Suprapubic skin (tissue), 4 donors: Measurements from ENCODE around the gene PGAP3. TPM values are rescaled to one million over a fixed set of nuclear protein-coding genes. Genes with fewer than 3 reads are reported as not detected.
A peak's percentile ranks its signal among the peaks of the same experiment; 100 is the strongest.

Experiments used
- DNase-seq, 2 donors: peaks; one replicate each; pipeline ENCODE4 v3.0.0-alpha.2; 2019; ENCODE audit warnings: low spot score in 2 of 2
- H3K27ac ChIP-seq: fragments of 200-600 bp; sonication (generic); one replicate; pipeline ENCODE4 v1.5.1; 2019
- H3K27me3 ChIP-seq: fragments of 200-600 bp; sonication (generic); one replicate; pipeline ENCODE4 v1.5.1; 2019
- H3K36me3 ChIP-seq: fragments of 200-600 bp; sonication (generic); one replicate; pipeline ENCODE4 v1.5.1; 2019
- H3K4me1 ChIP-seq: fragments of 200-600 bp; sonication (generic); one replicate; pipeline ENCODE4 v1.5.1; 2019
- H3K4me3 ChIP-seq: fragments of 200-600 bp; sonication (generic); one replicate; pipeline ENCODE4 v1.5.1; 2019; ENCODE audit warnings: mild to moderate bottlenecking
- H3K9me3 ChIP-seq: fragments of 200-600 bp; sonication (generic); one replicate; pipeline ENCODE4 v1.5.1; 2019
- CTCF ChIP-seq, 2 donors: fragments of 200-600 bp in 1 of 2; fragments of 450-650 bp in 1 of 2; sonication (generic) in 1 of 2; IDR thresholded peaks; one replicate each; pipeline ENCODE4 v1.5.1; 2016 to 2019; ENCODE audit warnings: antibody characterized with exemption in 2 of 2, mild to moderate bottlenecking in 1 of 2, moderate library complexity in 1 of 2
- EP300 ChIP-seq: sonication (generic); formaldehyde crosslinking; IDR thresholded peaks from one replicate; pipeline ENCODE4 v1.6.1; 2017; ENCODE audit warnings: antibody characterized with exemption
- POLR2A ChIP-seq, 2 donors: fragments of 450-650 bp; IDR thresholded peaks; one replicate each; pipeline ENCODE4 v1.6.1; 2017; ENCODE audit warnings: antibody characterized with exemption in 2 of 2, mild to moderate bottlenecking in 2 of 2, moderate library complexity in 2 of 2
- POLR2AphosphoS5 ChIP-seq, 3 donors: sonication (generic); formaldehyde crosslinking; IDR thresholded peaks; one replicate each; pipeline ENCODE4 v1.6.1; 2017; ENCODE audit warnings: antibody characterized with exemption in 3 of 3
- WGBS: methylation state at CpG from one replicate; pipeline ENCODE4 v1.1.5; 2018; 5-methylcytosine and 5-hydroxymethylcytosine counted together
- total RNA-seq, 4 donors: library from RNA; depleted of rRNA; stranded (reverse); fragments of >200 nt; gene quantifications; one replicate each; pipeline ENCODE4 v1.1.0, GENCODE V29; 2016

The PGAP3 gene
- total RNA-seq, 4 donors from 2014 or later: 25.7 to 41.5 (median 32.7) TPM

DNA sequence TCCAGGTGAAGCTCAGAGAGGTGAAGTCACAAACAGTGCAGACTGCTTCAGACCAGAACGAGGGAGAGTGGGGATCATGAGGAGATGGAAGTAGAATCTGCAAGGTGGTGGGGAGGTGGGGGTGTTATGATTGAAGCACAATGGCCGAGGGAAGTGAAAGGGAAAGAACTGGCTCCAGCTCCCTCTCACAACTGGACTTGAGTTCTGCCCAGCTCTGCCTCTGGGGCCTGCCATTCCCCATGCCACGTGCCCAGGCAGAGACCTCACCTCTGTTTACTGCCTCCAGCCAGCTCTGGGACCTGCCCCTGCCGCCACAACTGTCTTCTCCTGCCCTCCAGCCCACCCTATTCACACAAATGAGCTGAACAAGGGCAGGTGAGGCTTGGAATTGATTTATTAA, 17.1 kb downstream of the PGAP3 start:
- H3K36me3 ChIP-seq: no peaks in the 10 kb centered on the region
- whole genome bisulfite sequencing: 58% methylated on average over 4 of the region's 4 CpGs
- no peak overlapping the region for H3K27ac ChIP-seq
- no peaks in the 10 kb centered on the region for H3K9me3 ChIP-seq
- no peak overlapping the region for H3K4me3 ChIP-seq
- H3K4me1 ChIP-seq: peaks cover 60% of the 10 kb centered on the region
- DNase-seq: no peak
- peaks cover 46% of the 10 kb centered on the region for H3K27me3 ChIP-seq
- TF ChIP-seq POLR2A (IDR thresholded peaks at IDR 0.05): no peak
- no peak for TF ChIP-seq CTCF (IDR thresholded peaks at IDR 0.05)
- TF ChIP-seq POLR2AphosphoS5 (IDR thresholded peaks at IDR 0.05): no peak
- TF ChIP-seq EP300: no peak

GRCh38 chr17:39669897-39670735, 17.7 kb downstream of the PGAP3 start:
- H3K4me3 ChIP-seq: no peak overlapping the region
- no peaks in the 10 kb centered on the region for H3K36me3 ChIP-seq
- peaks cover 53% of the 10 kb centered on the region for H3K27me3 ChIP-seq
- no peaks in the 10 kb centered on the region for H3K9me3 ChIP-seq
- no peak overlapping the region for H3K27ac ChIP-seq
- H3K4me1 ChIP-seq: peaks cover 60% of the 10 kb centered on the region
- peak in 1 of 2 donors; percentile 51 for DNase-seq
- 78% methylated on average over 9 of the region's 23 CpGs for WGBS
- no peak for TF ChIP-seq POLR2AphosphoS5 (IDR thresholded peaks at IDR 0.05)

DNA sequence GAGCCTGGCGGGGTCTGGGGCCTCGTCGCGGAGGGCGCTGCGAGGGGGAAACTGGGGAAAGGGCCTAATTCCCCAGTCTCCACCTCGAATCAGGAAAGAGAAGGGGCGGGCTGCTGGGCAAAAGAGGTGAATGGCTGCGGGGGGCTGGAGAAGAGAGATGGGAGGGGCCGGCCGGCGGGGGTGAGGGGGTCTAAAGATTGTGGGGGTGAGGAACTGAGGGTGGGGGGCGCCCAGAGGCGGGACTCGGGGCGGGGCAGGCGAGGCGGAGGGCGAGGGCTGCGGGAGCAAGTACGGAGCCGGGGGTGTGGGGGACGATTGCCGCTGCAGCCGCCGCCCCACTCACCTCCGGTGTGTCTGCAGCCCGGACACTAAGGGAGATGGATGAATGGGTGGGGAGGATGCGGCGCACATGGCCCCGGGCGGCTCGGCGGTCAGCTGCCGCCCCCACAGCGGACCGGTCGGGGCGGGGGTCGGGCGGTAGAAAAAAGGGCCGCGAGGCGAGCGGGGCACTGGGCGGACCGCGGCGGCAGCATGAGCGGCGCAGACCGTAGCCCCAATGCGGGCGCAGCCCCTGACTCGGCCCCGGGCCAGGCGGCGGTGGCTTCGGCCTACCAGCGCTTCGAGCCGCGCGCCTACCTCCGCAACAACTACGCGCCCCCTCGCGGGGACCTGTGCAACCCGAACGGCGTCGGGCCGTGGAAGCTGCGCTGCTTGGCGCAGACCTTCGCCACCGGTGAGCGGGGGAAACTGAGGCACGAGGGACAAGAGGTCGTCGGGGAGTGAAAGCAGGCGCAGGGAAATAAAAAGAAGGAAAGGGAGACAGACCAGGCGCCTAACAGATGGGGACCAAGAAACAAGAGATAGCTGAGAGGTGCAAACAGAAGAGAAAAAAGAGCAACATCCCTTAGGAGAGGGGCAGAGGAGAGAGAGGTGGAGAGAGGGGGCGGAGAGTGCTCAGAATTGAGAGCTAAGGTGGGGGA, 19.6 kb downstream of the PGAP3 start, which contains the start of gene PNMT:
Gene PNMT, plus strand, starts transcription at position 509 of the 980 bp plus-strand sequence. Its CDS starts 23 bp downstream, at position 532.
- Histone ChIP-seq H3K27me3 (peaks cover 54% of the 10 kb centered on the region), H3K4me1 (peaks cover 66% of the 10 kb centered on the region), H3K4me3 (peak within 1 kb of the TSS; percentile 46), H3K9me3 (no peaks in the 10 kb centered on the region), H3K27ac (peak within 1 kb of the TSS; percentile 47), H3K36me3 (peaks cover under 1% of the 10 kb centered on the region)
- WGBS: 3% methylated on average over 48 of the region's 85 CpGs
- DNase-seq: no peak
- TF ChIP-seq EP300 (no peak), CTCF (IDR thresholded peaks at IDR 0.05) (peak; percentile 23 to 66)

GRCh38 chr17:39667262-39667944, 20.5 kb downstream of the PGAP3 start:
- Histone ChIP-seq H3K27ac (peak overlapping the region; percentile 47), H3K4me3 (peak overlapping the region; percentile 46), H3K9me3 (no peaks in the 10 kb centered on the region), H3K27me3 (peaks cover 54% of the 10 kb centered on the region), H3K36me3 (peaks cover 8% of the 10 kb centered on the region), H3K4me1 (peaks cover 73% of the 10 kb centered on the region)
- TF ChIP-seq EP300: no peak
- TF ChIP-seq POLR2AphosphoS5 (IDR thresholded peaks at IDR 0.05): no peak
- no peak for TF ChIP-seq POLR2A (IDR thresholded peaks at IDR 0.05)
- no peak for TF ChIP-seq CTCF (IDR thresholded peaks at IDR 0.05)
- DNase-seq: no peak
- 9% methylated on average over 8 of the region's 49 CpGs for WGBS

DNA sequence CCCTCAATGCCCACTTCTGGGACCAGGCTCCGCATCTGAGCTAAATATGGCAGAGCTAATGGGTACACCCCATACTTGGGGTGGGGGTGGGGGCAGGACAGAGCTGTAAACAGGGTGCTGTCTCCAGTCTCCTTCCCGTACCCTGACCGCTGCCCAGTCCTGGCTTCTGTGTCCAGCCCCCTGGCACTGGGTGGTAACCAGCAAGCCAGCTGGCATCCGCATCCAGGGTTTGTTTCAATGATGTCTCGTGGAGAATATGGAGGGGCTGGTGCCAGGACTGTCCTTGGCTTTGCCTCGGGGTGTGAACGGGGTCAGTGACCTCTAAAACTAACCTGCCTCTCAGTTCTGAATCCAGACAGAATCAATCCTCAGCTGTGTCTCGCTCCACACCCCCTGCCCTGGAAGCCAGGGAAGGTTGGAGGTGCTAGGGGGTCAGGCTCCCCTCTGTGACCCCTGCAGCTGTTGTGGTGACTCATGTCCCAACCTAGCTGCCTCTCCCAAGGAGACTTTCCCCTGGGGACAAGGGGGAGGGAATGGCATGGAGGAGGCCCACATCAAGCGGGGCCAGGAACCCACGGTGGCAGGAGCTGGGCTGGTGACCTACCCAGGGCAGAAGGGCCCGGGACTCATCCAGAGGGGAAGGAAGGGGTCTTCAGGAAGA, 21.1 kb downstream of the PGAP3 start:
- peaks cover 74% of the 10 kb centered on the region for H3K4me1 ChIP-seq
- peaks cover 54% of the 10 kb centered on the region for H3K27me3 ChIP-seq
- no peak for DNase-seq
- peak overlapping the region; percentile 46 for H3K4me3 ChIP-seq
- TF ChIP-seq EP300: no peak
- TF ChIP-seq CTCF (IDR thresholded peaks at IDR 0.05): no peak
- no peak for TF ChIP-seq POLR2AphosphoS5 (IDR thresholded peaks at IDR 0.05)
- TF ChIP-seq POLR2A (IDR thresholded peaks at IDR 0.05): no peak
- no peaks in the 10 kb centered on the region for H3K9me3 ChIP-seq
- 45% methylated on average over 8 of the region's 11 CpGs for WGBS
- peak overlapping the region; percentile 47 for H3K27ac ChIP-seq
- peaks cover 10% of the 10 kb centered on the region for H3K36me3 ChIP-seq
